Measurements from ENCODE around the gene SPATA31E1. TPM values are rescaled to one million over a fixed set of nuclear protein-coding genes. Genes with fewer than 3 reads are reported as not detected.

SPATA31E1 gene
- total and polyA plus RNA-seq, 9 of the 15 experiments (the other 6 are each of a cell fraction or from before 2014, with no cell fraction given) = not detected

DNA sequence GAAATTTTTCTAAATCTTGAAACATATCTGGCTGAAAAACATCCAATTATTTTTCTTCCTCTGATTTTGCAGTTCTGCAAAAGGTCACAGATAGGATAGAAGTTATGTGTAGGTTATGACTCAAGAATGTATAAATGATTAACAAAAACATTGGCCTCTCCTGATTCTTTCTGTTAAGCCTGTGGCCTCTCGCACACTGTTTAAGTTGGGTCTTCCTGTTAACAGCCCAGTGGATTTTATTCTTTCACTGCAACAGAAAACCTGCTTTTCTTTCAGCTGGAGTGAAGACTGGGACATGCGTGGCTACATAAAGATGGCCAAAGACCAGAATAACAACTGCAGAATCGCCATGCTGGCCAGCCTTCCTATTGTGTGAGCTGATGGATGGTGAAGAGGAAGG, 17.1 kb upstream of the SPATA31E1 start (continued):
- TF ChIP-seq, protein P1, sequence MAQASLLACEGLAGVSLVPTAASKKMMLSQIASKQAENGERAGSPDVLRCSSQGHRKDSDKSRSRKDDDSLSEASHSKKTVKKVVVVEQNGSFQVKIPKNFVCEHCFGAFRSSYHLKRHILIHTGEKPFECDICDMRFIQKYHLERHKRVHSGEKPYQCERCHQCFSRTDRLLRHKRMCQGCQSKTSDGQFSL (CRISPR knock-in tag; IDR thresholded peaks at IDR 0.05) = no peak
- TF ChIP-seq, protein P1 (tag; IDR thresholded peaks at IDR 0.05) = no peak
- TF ChIP-seq DACH1 (IDR thresholded peaks at IDR 0.05; ENCODE audit: partially characterized antibody) (no peak), MITF (IDR thresholded peaks at IDR 0.05) (no peak), ZNF778 (CRISPR knock-in tag; IDR thresholded peaks at IDR 0.05) (no peak)
- TF ChIP-seq, protein P2, sequence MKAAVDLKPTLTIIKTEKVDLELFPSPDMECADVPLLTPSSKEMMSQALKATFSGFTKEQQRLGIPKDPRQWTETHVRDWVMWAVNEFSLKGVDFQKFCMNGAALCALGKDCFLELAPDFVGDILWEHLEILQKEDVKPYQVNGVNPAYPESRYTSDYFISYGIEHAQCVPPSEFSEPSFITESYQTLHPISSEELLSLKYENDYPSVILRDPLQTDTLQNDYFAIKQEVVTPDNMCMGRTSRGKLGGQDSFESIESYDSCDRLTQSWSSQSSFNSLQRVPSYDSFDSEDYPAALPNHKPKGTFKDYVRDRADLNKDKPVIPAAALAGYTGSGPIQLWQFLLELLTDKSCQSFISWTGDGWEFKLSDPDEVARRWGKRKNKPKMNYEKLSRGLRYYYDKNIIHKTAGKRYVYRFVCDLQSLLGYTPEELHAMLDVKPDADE (conservative IDR thresholded peaks at IDR 0.05; ENCODE audit: control insufficient read depth, low read depth, low read length) = no peak
- TF ChIP-seq, protein P3, sequence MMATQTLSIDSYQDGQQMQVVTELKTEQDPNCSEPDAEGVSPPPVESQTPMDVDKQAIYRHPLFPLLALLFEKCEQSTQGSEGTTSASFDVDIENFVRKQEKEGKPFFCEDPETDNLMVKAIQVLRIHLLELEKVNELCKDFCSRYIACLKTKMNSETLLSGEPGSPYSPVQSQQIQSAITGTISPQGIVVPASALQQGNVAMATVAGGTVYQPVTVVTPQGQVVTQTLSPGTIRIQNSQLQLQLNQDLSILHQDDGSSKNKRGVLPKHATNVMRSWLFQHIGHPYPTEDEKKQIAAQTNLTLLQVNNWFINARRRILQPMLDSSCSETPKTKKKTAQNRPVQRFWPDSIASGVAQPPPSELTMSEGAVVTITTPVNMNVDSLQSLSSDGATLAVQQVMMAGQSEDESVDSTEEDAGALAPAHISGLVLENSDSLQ (IDR thresholded peaks at IDR 0.05) = no peak

Measured in K562 (cell line).